ENCODE data around the gene UCK2. TPM values are rescaled to one million over a fixed set of nuclear protein-coding genes. Genes with fewer than 3 reads are reported as not detected.

Gene UCK2
- total RNA-seq, 1 experiment from 2014 or later = 77.9 TPM

DNA sequence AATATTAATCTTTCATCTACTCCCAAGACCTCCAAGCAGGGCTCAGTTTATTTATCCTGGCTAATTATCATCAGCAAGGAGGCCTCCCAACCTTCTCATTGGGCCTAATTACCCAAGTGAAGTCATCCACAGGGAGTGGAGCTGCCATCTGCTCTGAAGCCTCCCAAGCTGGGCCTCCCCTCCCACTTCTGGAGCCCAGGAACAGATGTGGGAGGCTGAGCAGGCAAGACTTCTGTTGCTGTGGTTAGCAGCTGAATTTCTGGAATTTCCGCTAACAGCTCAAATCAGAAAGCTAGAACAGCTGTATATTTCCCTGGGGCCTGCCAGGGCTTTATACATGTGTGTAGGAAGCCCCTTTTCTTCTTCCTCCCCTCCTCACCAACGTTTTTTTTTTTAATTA lies 127.5 kb downstream of the UCK2 start:
- no peaks in the 10 kb centered on the region for H3K9me3 ChIP-seq (ENCODE audit: control insufficient read depth, low read depth, low read length)
- H4K5ac ChIP-seq (ENCODE audit: insufficient read length, low read depth, low read length) = no peak overlapping the region
- Mint-ChIP-seq H3K27ac (no peak overlapping the region), H3K4me1 (no peaks in the 10 kb centered on the region), H3K36me3 (ENCODE audit: insufficient read depth in 1 of 3, low read depth in 3 of 3) (no peaks in the 10 kb centered on the region), H3K27me3 (ENCODE audit: low read depth) (peaks cover 2% of the 10 kb centered on the region), H3K4me3 (no peak overlapping the region), H3K9me3 (no peaks in the 10 kb centered on the region; a peak in 1 of 5 replicates)
- TF ChIP-seq, protein P1, sequence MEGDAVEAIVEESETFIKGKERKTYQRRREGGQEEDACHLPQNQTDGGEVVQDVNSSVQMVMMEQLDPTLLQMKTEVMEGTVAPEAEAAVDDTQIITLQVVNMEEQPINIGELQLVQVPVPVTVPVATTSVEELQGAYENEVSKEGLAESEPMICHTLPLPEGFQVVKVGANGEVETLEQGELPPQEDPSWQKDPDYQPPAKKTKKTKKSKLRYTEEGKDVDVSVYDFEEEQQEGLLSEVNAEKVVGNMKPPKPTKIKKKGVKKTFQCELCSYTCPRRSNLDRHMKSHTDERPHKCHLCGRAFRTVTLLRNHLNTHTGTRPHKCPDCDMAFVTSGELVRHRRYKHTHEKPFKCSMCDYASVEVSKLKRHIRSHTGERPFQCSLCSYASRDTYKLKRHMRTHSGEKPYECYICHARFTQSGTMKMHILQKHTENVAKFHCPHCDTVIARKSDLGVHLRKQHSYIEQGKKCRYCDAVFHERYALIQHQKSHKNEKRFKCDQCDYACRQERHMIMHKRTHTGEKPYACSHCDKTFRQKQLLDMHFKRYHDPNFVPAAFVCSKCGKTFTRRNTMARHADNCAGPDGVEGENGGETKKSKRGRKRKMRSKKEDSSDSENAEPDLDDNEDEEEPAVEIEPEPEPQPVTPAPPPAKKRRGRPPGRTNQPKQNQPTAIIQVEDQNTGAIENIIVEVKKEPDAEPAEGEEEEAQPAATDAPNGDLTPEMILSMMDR (conservative IDR thresholded peaks at IDR 0.05) = no peak
- H3K27me3 ChIP-seq (ENCODE audit: insufficient read depth, low read length) = no peaks in the 10 kb centered on the region
- no peaks in the 10 kb centered on the region for H3K23me2 ChIP-seq (ENCODE audit: insufficient read length, low read depth, low read length, poor library complexity, severe bottlenecking)
- H2BK12ac ChIP-seq (ENCODE audit: insufficient read length, low read depth, low read length) = no peak overlapping the region
- H3T11ph ChIP-seq (ENCODE audit: low read length) = no peak overlapping the region
- H2AK5ac ChIP-seq (ENCODE audit: insufficient read length, low read length) = no peak overlapping the region
- no peak overlapping the region for H3K14ac ChIP-seq (ENCODE audit: insufficient read depth, low read length)
- no peak overlapping the region for H2BK120ac ChIP-seq (ENCODE audit: low read depth, low read length, poor library complexity, severe bottlenecking)
- no peaks in the 10 kb centered on the region for H3K4me1 ChIP-seq (ENCODE audit: insufficient read depth, low read length)
- DNase-seq = no peak
- no peak overlapping the region for H3K27ac ChIP-seq (ENCODE audit: insufficient read length, low read depth, low read length)
- H4K8ac ChIP-seq (replicated peaks; ENCODE audit: insufficient read length, low read depth, low read length) = no peak overlapping the region
- no peak overlapping the region for H3K9ac ChIP-seq (ENCODE audit: extremely low read depth, insufficient read length, low read length)
- H2AFZ ChIP-seq (ENCODE audit: low read length) = no peak overlapping the region
- no peak overlapping the region for H3K23ac ChIP-seq (ENCODE audit: insufficient read length, low read depth, low read length)
- WGBS (ENCODE audit: extremely low coverage, insufficient read length, low lambda C conversion rate) = no CpG with 5 or more reads among the region's 2 CpGs
- no peaks in the 10 kb centered on the region for H4K20me1 ChIP-seq (ENCODE audit: control insufficient read depth, insufficient read depth, insufficient read length)
- no peak overlapping the region for H2BK15ac ChIP-seq (ENCODE audit: low read depth, low read length)
- no peak overlapping the region for H4K91ac ChIP-seq (ENCODE audit: insufficient read length, low read depth, low read length)
- H2BK20ac ChIP-seq (ENCODE audit: low read depth, low read length, poor library complexity, severe bottlenecking) = no peak overlapping the region
- no peak overlapping the region for H3K56ac ChIP-seq (ENCODE audit: insufficient read length, low read depth, low read length)
- H3K4me2 ChIP-seq (ENCODE audit: insufficient read depth, insufficient read length, low read length) = no peak overlapping the region
- no peaks in the 10 kb centered on the region for H3K79me1 ChIP-seq (ENCODE audit: insufficient read depth, low read depth, low read length, poor library complexity, severe bottlenecking)
- H3K18ac ChIP-seq (ENCODE audit: insufficient read length, low read depth, low read length) = no peak overlapping the region
- no peak overlapping the region for H2BK5ac ChIP-seq (ENCODE audit: insufficient read length, low read length)
- no peaks in the 10 kb centered on the region for H3K79me2 ChIP-seq (ENCODE audit: insufficient read depth, low read length)
- no peak overlapping the region for H3K4ac ChIP-seq (ENCODE audit: low read depth, low read length)
